H9 (cell line): ENCODE results near the gene RPL5. TPM values are rescaled to one million over a fixed set of nuclear protein-coding genes. Genes with fewer than 3 reads are reported as not detected.

ENCODE experiments used
- DNase-seq: peaks from one replicate; pipeline ENCODE4 v3.0.0-alpha.2; 2017
- H2AFZ ChIP-seq: one replicate; pipeline ENCODE4 v1.6.1; 2013; ENCODE audit warnings: mild to moderate bottlenecking, low read length, control low read depth, moderate library complexity
- H2AK5ac ChIP-seq: 2 replicates; pipeline ENCODE4 v1.6.1; 2013; ENCODE audit warnings: low read length, control low read depth, mixed read lengths; ENCODE audit not compliant: insufficient read length
- H2BK120ac ChIP-seq: one replicate; pipeline ENCODE4 v1.6.1; 2013; ENCODE audit warnings: low read depth, mild to moderate bottlenecking, low read length, control low read depth, inconsistent platforms; ENCODE audit not compliant: poor library complexity, severe bottlenecking
- H2BK12ac ChIP-seq: 2 replicates; pipeline ENCODE4 v1.6.1; 2013; ENCODE audit warnings: low read length, control low read depth, mixed read lengths, low read depth; ENCODE audit not compliant: insufficient read length
- H2BK15ac ChIP-seq: 2 replicates; pipeline ENCODE4 v1.6.1; 2013; ENCODE audit warnings: low read depth, low read length, control low read depth
- H2BK20ac ChIP-seq: one replicate; pipeline ENCODE4 v1.6.1; 2013; ENCODE audit warnings: low read depth, mild to moderate bottlenecking, low read length, control low read depth, inconsistent platforms; ENCODE audit not compliant: poor library complexity, severe bottlenecking
- H2BK5ac ChIP-seq: 2 replicates; pipeline ENCODE4 v1.6.1; 2013; ENCODE audit warnings: low read length, control low read depth, mixed read lengths; ENCODE audit not compliant: insufficient read length
- H3K14ac ChIP-seq: 2 replicates; pipeline ENCODE4 v1.6.1; 2013; ENCODE audit warnings: low read length, control low read depth; ENCODE audit not compliant: insufficient read depth
- H3K18ac ChIP-seq: 2 replicates; pipeline ENCODE4 v1.6.1; 2013; ENCODE audit warnings: low read depth, mild to moderate bottlenecking, mixed read lengths, low read length, control low read depth; ENCODE audit not compliant: insufficient read length
- H3K23ac ChIP-seq: 2 replicates; pipeline ENCODE4 v1.6.1; 2013; ENCODE audit warnings: low read length, control low read depth, mixed read lengths, low read depth; ENCODE audit not compliant: insufficient read length
- H3K23me2 ChIP-seq: 2 replicates; pipeline ENCODE4 v1.6.1; 2013; ENCODE audit warnings: low read depth, mild to moderate bottlenecking, mixed read lengths, low read length, control low read depth; ENCODE audit not compliant: insufficient read length, poor library complexity, severe bottlenecking
- H3K27ac ChIP-seq: 2 replicates; pipeline ENCODE4 v1.5.1; 2013; ENCODE audit warnings: low read length, control low read depth, mixed read lengths, low read depth; ENCODE audit not compliant: insufficient read length
- H3K27me3 ChIP-seq: 2 replicates; pipeline ENCODE4 v1.6.1; 2013; ENCODE audit warnings: low read length, control low read depth, inconsistent platforms; ENCODE audit not compliant: insufficient read depth
- H3K4ac ChIP-seq: 2 replicates; pipeline ENCODE4 v1.6.1; 2013; ENCODE audit warnings: low read depth, mild to moderate bottlenecking, control low read depth, inconsistent platforms, low read length, moderate library complexity
- H3K4me1 ChIP-seq: 2 replicates; pipeline ENCODE4 v1.6.1; 2013; ENCODE audit warnings: low read length, control low read depth, inconsistent platforms; ENCODE audit not compliant: insufficient read depth
- H3K4me2 ChIP-seq: 2 replicates; pipeline ENCODE4 v1.6.1; 2013; ENCODE audit warnings: low read length, control low read depth, mixed read lengths; ENCODE audit not compliant: insufficient read length, insufficient read depth
- H3K56ac ChIP-seq: 2 replicates; pipeline ENCODE4 v1.6.1; 2013; ENCODE audit warnings: low read depth, mild to moderate bottlenecking, mixed read lengths, low read length, control low read depth; ENCODE audit not compliant: insufficient read length
- H3K79me1 ChIP-seq: 2 replicates; pipeline ENCODE4 v1.6.1; 2013; ENCODE audit warnings: low read depth, mild to moderate bottlenecking, moderate library complexity, low read length, control low read depth, inconsistent platforms; ENCODE audit not compliant: insufficient read depth, poor library complexity, severe bottlenecking
- H3K79me2 ChIP-seq: 2 replicates; pipeline ENCODE4 v1.6.1; 2013; ENCODE audit warnings: low read length, control low read depth, inconsistent platforms; ENCODE audit not compliant: insufficient read depth
- H3K9ac ChIP-seq: 2 replicates; pipeline ENCODE4 v1.6.1; 2013; ENCODE audit warnings: low read length, control low read depth, mixed read lengths; ENCODE audit not compliant: insufficient read length; ENCODE audit errors: extremely low read depth
- H3K9me3 ChIP-seq: one replicate; pipeline ENCODE4 v1.6.1; 2013; ENCODE audit warnings: low read depth, low read length, inconsistent platforms; ENCODE audit not compliant: control insufficient read depth
- H3T11ph ChIP-seq: one replicate; pipeline ENCODE4 v1.6.1; 2013; ENCODE audit warnings: mild to moderate bottlenecking, low read length, control low read depth, inconsistent platforms
- H4K20me1 ChIP-seq: one replicate; pipeline ENCODE4 v1.6.1; 2013; ENCODE audit not compliant: control insufficient read depth, insufficient read length, insufficient read depth
- H4K5ac ChIP-seq: 2 replicates; pipeline ENCODE4 v1.6.1; 2013; ENCODE audit warnings: low read depth, mild to moderate bottlenecking, mixed read lengths, low read length, control low read depth; ENCODE audit not compliant: insufficient read length
- H4K8ac ChIP-seq: replicated peaks from 2 replicates; pipeline ENCODE4 v1.6.1; 2013; ENCODE audit warnings: low read length, control low read depth, mixed read lengths, low read depth; ENCODE audit not compliant: insufficient read length
- H4K91ac ChIP-seq: 2 replicates; pipeline ENCODE4 v1.6.1; 2013; ENCODE audit warnings: low read depth, mild to moderate bottlenecking, moderate library complexity, mixed read lengths, low read length, control low read depth; ENCODE audit not compliant: insufficient read length
- H3K27ac Mint-ChIP-seq, 3 experiments: 2 replicates in 2 of 3; 3 replicates in 1 of 3; pipeline ENCODE4 v1.8.0; 2020 to 2021; ENCODE audit warnings: mixed read lengths in 3 of 3, mild to moderate bottlenecking in 1 of 3, moderate library complexity in 1 of 3
- H3K27me3 Mint-ChIP-seq: 2 replicates; pipeline ENCODE4 v1.8.0; 2021; ENCODE audit warnings: low read depth, mild to moderate bottlenecking, moderate library complexity, mixed read lengths
- H3K36me3 Mint-ChIP-seq, 3 experiments: 2 replicates in 2 of 3; 3 replicates in 1 of 3; pipeline ENCODE4 v1.8.0; 2020 to 2021; ENCODE audit warnings: low read depth in 3 of 3, mixed read lengths in 3 of 3; ENCODE audit not compliant: insufficient read depth in 1 of 3
- H3K4me1 Mint-ChIP-seq, 2 experiments: 2 replicates each; pipeline ENCODE4 v1.8.0; 2020; ENCODE audit warnings: mixed read lengths in 2 of 2
- H3K4me3 Mint-ChIP-seq, 2 experiments: 2 replicates in 1 of 2; 3 replicates in 1 of 2; pipeline ENCODE4 v1.8.0; 2020 to 2021; ENCODE audit warnings: mild to moderate bottlenecking in 2 of 2, mixed read lengths in 2 of 2, moderate library complexity in 1 of 2
- H3K9me3 Mint-ChIP-seq, 2 experiments: 2 replicates in 1 of 2; 3 replicates in 1 of 2; pipeline ENCODE4 v1.8.0; 2020; ENCODE audit warnings: mild to moderate bottlenecking in 2 of 2, mixed read lengths in 2 of 2, moderate library complexity in 1 of 2
- WGBS: extraction: QIAGEN DNeasy Blood & Tissue Kit; methylation state at CpG from one replicate; pipeline ENCODE4 v1.1.7; 2013; ENCODE audit warnings: missing lambda C conversion rate, low lambda C conversion rate, mixed read lengths; ENCODE audit not compliant: insufficient read length; ENCODE audit errors: extremely low coverage; 5-methylcytosine and 5-hydroxymethylcytosine counted together
- total RNA-seq: library from RNA; stranded (reverse); gene quantifications from 2 replicates; pipeline ENCODE4 v1.2.1, GENCODE V29; 2021
- TF ChIP-seq, protein P1 (sequence below): fragments of 200-600 bp; sonication (generic); conservative IDR thresholded peaks from 3 replicates; pipeline ENCODE4 v1.8.0; 2021; ENCODE audit warnings: antibody characterized with exemption, mild to moderate bottlenecking

RPL5 gene
- total RNA-seq, 1 experiment from 2014 or later: 1,608 TPM

DNA sequence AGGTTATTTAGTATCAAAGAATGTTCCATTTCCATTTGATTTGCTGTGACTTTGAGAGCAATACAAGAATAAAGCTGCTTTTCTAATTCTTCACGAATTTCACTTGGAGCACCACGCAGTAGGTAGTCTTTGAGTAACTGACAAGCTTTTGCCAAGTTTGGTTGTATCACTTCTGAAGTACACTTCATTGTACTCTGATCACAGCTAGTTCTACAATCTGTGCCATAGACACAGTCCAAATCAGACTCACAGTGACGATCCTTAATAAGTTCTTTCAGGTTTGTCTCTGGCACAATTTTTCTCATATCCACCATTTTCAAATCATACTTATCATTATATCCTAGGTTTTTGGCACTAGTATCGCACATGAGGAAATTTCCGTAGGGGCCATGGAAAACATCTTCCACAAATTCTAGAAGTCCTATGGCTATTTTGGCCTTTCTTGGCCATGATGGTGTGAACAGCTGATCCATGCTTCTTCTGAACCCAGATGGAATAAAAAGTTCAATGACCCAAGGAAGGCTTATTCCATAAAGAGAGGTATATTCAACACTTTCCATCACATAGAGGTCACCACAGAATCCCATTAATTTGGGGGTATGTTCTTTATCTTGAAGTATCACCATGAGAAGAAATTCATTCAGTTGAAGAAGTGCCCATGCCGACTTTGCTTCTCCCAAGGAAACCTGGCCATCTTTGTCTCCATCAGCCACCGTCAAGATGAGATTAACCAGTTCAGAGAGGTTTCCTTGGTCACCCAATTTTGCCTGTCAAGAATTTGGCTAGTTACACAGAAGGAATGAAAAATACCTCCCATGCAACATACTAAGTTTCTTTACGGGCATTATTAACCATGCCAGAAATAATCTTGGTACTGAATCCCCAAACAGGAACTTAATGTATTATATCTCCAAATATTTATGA lies 11.9 kb downstream of the RPL5 start:
- DNase-seq: no peak
- Histone ChIP-seq H2AK5ac (no peak overlapping the region), H3K4me1 (no peaks in the 10 kb centered on the region), H4K91ac (no peak overlapping the region), H3K9ac (no peak overlapping the region), H3K14ac (no peak overlapping the region), H2AFZ (no peak overlapping the region), H3K4me2 (no peak overlapping the region), H4K5ac (no peak overlapping the region), H2BK120ac (no peak overlapping the region), H3K56ac (no peak overlapping the region), H2BK5ac (no peak overlapping the region), H3K23ac (no peak overlapping the region), H3T11ph (no peak overlapping the region), H2BK15ac (no peak overlapping the region), H3K27me3 (no peaks in the 10 kb centered on the region), H4K8ac (no peak overlapping the region), H4K20me1 (no peaks in the 10 kb centered on the region), H3K18ac (no peak overlapping the region), H3K23me2 (no peaks in the 10 kb centered on the region), H3K79me2 (no peaks in the 10 kb centered on the region; the same call in 1 of the 2 replicates), H2BK12ac (no peak overlapping the region), H2BK20ac (no peak overlapping the region), H3K79me1 (no peaks in the 10 kb centered on the region), H3K4ac (no peak overlapping the region), H3K27ac (peak overlapping the region; percentile 23), H3K9me3 (no peaks in the 10 kb centered on the region)
- WGBS: no CpG with 5 or more reads among the region's 8 CpGs
- Mint-ChIP-seq H3K36me3 (peaks cover 39 to 57% (median 52%) of the 10 kb centered on the region in 3 experiments), H3K27ac (peak overlapping the region in 1 of 3 experiments; percentile 74; a peak in 1 of 7 replicates), H3K9me3 (no peaks in the 10 kb centered on the region), H3K27me3 (no peaks in the 10 kb centered on the region), H3K4me3 (no peak overlapping the region), H3K4me1 (no peaks in the 10 kb centered on the region)
- TF ChIP-seq, protein P1, sequence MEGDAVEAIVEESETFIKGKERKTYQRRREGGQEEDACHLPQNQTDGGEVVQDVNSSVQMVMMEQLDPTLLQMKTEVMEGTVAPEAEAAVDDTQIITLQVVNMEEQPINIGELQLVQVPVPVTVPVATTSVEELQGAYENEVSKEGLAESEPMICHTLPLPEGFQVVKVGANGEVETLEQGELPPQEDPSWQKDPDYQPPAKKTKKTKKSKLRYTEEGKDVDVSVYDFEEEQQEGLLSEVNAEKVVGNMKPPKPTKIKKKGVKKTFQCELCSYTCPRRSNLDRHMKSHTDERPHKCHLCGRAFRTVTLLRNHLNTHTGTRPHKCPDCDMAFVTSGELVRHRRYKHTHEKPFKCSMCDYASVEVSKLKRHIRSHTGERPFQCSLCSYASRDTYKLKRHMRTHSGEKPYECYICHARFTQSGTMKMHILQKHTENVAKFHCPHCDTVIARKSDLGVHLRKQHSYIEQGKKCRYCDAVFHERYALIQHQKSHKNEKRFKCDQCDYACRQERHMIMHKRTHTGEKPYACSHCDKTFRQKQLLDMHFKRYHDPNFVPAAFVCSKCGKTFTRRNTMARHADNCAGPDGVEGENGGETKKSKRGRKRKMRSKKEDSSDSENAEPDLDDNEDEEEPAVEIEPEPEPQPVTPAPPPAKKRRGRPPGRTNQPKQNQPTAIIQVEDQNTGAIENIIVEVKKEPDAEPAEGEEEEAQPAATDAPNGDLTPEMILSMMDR: no peak
